ENCODE measurements around the gene MXI1.

Gene MXI1

GRCh38 chr10:110171032-110171431, 36.4 kb upstream of the MXI1 start:
- ATAC-seq: no peak
- TF ChIP-seq CREB5 (CRISPR knock-in tag; IDR thresholded peaks at IDR 0.05; ENCODE audit: low read depth): no peak
- TF ChIP-seq RARB (CRISPR knock-in tag; IDR thresholded peaks at IDR 0.05): no peak
- TF ChIP-seq TSHZ2 (CRISPR knock-in tag; IDR thresholded peaks at IDR 0.05): no peak
- TF ChIP-seq ZFP30 (CRISPR knock-in tag; IDR thresholded peaks at IDR 0.05): no peak
- no peak for TF ChIP-seq POU6F1 (CRISPR knock-in tag; IDR thresholded peaks at IDR 0.05; ENCODE audit: borderline replicate concordance, low read depth)
- TF ChIP-seq ZNF565 (CRISPR knock-in tag; conservative IDR thresholded peaks at IDR 0.05; ENCODE audit: low read depth): no peak
- no peak for TF ChIP-seq TOX (CRISPR knock-in tag; IDR thresholded peaks at IDR 0.05; ENCODE audit: borderline replicate concordance)
- TF ChIP-seq ZNF8 (CRISPR knock-in tag; IDR thresholded peaks at IDR 0.05): no peak
- no peak for TF ChIP-seq ZNF70 (CRISPR knock-in tag; IDR thresholded peaks at IDR 0.05)

- ATAC-seq: no peak
- TF ChIP-seq ZC3H10 (CRISPR knock-in tag; IDR thresholded peaks at IDR 0.05) (no peak), POU6F1 (CRISPR knock-in tag; IDR thresholded peaks at IDR 0.05; ENCODE audit: borderline replicate concordance, low read depth) (no peak), RARB (CRISPR knock-in tag; IDR thresholded peaks at IDR 0.05) (no peak), ZNF70 (CRISPR knock-in tag; IDR thresholded peaks at IDR 0.05) (no peak), ARNTL (CRISPR knock-in tag; IDR thresholded peaks at IDR 0.05; ENCODE audit: borderline replicate concordance, low read depth) (no peak), PATZ1 (CRISPR knock-in tag; IDR thresholded peaks at IDR 0.05; ENCODE audit: borderline replicate concordance) (no peak), TSHZ2 (CRISPR knock-in tag; IDR thresholded peaks at IDR 0.05) (no peak), ZFP30 (CRISPR knock-in tag; IDR thresholded peaks at IDR 0.05) (no peak), BACH2 (CRISPR knock-in tag; IDR thresholded peaks at IDR 0.05; ENCODE audit: borderline replicate concordance) (no peak), CREB5 (CRISPR knock-in tag; IDR thresholded peaks at IDR 0.05; ENCODE audit: low read depth) (no peak)
These were observed 35.2 kb upstream of the MXI1 start for GRCh38 chr10:110172155-110172554.

GRCh38 chr10:110174201-110174600, 33.2 kb upstream of the MXI1 start:
- no peak for ATAC-seq
- TF ChIP-seq GLIS3 (CRISPR knock-in tag; IDR thresholded peaks at IDR 0.05) (no peak), ESRRG (CRISPR knock-in tag; IDR thresholded peaks at IDR 0.05) (no peak), ARNTL (CRISPR knock-in tag; IDR thresholded peaks at IDR 0.05; ENCODE audit: borderline replicate concordance, low read depth) (no peak), SNAI2 (CRISPR knock-in tag; IDR thresholded peaks at IDR 0.05) (no peak), CSDC2 (CRISPR knock-in tag; IDR thresholded peaks at IDR 0.05) (no peak), BACH2 (CRISPR knock-in tag; IDR thresholded peaks at IDR 0.05; ENCODE audit: borderline replicate concordance) (no peak), ZNF565 (CRISPR knock-in tag; conservative IDR thresholded peaks at IDR 0.05; ENCODE audit: low read depth) (no peak), RARB (CRISPR knock-in tag; IDR thresholded peaks at IDR 0.05) (no peak), POU6F1 (CRISPR knock-in tag; IDR thresholded peaks at IDR 0.05; ENCODE audit: borderline replicate concordance, low read depth) (no peak)
